HG02588 (cell line): ENCODE data around the gene OCA2.
"Not testable (repeated sequence)": the region's sequence is repeated elsewhere in the genome, so short reads cannot be mapped to it uniquely, and the experiment has no call there.

ENCODE experiments used
- ATAC-seq: cut with Tn5 transposase; IDR thresholded peaks from one replicate; pipeline ENCODE4 v1.9.1; 2021; ENCODE audit warnings: mild to moderate bottlenecking, moderate library complexity; ENCODE audit not compliant: unreplicated experiment

Gene OCA2

DNA sequence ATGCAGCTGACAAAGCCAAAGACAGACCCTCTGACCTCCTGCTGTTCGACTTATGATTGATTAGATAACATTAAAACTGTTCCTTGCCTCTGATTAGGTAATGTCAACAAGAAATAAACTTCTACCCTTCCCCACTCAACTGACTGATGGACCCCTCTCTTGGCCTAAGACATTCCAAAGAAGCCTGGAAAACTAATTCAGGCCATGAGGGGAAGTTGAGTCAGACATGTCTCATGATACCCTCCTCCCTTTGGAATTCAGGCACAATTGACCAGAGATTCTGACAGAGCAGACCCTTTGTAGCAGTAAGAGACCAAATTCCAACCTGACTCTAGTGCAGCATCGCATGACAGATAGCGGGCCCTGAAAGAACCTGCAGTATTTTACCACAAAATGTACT, 354.5 kb downstream of the OCA2 start:
- no peak for ATAC-seq

DNA sequence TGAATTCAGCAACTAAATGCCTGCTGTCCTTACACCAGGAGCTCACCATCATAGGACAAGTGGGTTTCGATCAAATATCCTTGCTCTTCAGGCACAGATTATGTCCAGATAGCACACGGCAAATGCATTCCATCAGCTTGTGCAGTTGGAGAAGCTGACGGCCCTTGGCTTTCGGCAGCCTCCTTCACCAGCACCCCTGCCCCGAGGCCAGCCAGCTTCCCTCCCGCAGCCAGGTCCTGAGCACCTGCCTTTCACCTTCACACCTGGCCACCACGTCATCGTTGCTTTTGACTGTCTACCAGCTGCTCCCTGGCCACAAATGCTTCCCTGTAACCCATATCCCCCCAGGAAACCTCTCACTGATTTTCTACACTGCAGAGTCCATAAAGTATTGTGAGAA, 355.5 kb downstream of the OCA2 start:
- no peak for ATAC-seq

DNA sequence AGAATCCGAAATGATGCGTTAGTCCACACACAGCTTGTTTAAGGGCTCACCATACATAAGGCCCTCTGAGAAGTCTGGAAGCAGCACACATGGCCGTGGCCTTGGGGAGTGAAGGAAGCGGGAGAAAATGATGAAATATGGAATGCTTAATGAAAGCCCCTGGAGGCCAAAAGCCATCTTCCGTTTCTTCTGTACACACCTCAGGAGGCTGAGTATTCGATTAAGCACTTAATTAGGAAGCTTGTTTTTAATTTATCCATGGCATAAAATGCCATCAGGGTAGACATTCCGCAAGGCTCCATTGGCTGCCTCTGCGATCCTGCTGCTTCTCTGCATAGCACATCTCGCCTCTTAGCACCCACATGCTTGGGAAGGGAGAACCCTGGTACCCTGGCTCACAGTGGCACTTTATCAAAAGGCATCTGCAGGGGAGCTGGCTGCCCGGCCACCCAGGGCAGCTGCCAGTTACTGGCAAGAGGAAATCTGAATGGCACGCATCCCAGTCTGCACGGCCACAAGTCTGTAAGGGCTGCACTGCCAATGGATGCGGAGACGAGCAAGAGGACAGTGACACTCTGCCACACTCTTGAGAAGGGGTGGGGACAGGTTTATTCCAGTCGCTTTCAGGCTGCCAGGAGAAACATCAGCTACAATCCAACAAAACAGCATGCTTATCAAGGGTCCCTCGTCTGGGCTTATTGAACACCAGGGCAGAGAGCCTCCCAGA, 356.2 kb downstream of the OCA2 start:
- ATAC-seq = no peak

DNA sequence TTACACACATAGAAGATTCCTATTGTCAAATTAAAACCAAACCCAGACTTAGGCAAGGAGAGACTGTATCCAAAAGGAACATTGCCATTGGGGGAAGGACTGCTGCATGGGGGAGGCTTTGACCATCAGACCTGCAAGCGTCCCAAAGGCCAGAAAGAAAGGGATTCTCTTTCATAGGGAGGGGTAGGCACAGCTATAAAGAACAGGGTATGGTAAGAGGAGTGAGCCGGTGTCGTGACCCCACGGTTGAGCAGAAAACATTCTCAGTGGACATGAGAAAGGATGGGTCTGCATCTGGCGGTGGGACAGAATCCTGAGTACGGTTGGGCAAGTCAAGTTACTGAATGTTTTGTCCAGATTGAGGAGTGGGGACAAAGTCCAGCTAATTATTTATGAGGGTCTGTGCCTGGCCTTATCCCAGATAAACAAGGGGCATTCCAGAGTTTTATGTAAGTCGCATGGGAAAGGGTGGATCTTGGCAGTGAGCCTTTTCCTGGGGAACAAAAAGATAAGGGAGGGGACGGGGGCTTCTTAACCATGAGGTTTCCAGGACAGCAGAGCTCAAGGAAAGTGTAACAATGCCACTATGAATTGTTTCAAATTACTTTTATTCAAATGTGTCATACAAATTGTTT, 357.8 kb downstream of the OCA2 start:
- ATAC-seq = no peak

DNA sequence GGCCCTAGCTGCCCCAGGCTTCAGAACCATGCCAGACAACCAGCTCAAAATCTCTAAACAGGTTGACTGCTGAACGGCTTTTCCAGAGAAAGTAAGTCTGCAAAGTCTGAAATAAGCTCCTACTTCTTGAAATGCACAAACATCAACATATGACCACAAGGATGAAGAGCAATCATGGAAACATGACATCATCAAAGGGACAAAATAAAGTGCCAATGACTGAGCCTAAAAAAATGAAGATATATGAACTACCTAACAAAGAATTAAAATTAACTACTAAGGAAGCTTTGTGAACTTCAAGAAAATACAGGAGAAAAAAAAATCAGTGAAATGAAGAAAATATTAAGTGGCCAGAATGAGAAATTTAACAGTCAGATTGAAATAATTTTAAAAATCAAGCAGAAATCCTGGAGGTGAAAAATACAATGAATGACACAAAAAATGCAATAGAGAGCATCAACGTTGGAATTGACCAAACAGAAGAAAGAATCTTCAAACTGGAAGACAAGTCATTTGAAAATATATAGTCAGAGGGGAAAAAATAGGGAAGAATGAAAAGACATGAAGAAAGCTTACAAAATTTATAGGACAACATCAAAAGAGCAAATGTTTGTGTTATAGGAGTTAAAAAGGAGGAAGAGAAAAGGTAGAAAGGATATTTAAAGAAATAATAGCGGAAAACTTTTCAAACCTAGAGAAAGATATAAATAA, 364.2 kb downstream of the OCA2 start:
- no peak for ATAC-seq

DNA sequence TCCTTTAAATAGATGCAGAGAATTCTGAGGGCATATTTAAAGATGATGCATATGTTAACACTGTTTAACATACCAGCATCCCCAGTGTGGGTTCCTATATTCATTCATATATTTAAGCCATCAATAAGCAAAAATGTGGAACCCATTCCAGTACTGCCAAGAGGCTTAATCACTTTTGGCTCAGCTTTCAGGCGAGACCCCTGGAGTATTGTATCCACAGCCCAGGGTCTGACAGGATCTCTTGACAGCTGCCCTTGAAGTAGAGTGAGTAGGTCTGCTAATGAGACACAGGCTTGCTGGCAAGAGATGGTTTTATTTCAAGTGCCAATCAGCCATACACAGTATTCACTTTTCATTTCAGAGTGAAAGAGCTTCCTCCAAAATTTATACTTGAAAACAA, 367.3 kb downstream of the OCA2 start:
- ATAC-seq = no peak

DNA sequence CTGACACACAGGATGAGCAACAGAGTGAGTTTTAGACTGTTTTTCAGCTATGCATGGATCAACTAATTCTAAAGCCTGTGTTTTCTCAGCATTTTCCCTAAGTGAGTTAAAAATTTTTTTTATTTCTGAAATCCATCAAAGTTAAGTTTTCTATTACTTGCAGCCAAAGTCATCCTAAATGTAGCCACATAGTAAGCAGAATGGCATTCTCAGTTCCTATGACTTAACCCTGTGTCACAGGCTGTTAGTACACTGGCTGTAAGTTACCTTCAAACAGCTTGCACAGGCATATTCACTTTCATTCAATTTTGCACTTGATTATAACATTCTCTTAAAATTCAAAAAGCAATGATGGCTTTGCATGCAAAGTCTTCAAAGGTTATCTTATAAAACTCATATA, 368.2 kb downstream of the OCA2 start:
- no peak for ATAC-seq

DNA sequence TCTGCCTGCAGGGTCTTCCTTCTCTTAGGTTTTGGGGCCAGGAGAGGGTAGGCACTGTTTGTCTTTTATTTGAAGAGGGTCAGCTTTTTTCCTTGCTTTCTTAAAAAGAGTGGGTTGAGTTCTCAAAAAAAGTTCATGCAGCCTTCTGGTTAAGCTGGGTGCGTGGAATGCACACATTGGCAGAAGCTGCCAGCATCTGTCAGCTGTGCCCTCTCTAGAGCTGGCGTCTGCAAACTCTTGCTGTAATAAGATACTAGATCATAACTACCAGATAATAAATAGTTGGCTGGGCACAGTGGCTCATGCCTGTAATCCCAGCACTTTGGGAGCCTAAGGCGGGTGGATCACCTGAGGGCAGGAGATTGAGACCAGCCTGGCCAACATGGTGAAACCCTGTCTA, 373.4 kb downstream of the OCA2 start:
- ATAC-seq = no peak

DNA sequence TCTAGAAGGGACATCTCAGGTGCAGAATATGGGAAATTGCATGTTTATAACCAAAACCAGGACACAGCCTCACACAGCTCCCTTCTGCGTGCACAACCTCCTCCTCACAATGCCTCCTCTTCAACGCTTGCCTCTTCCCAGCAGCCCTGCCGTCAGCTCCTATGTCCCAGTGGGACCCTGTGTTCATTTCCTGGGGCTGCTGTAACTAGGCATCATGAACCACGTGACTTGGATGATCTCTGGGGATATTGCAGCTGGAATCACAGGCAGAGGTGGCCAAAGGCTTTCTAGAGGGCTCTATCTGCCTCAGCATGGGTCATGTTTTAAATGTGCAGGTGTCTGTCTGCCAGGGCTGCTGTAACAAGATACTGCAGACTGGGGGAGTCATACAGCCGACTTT, 375.3 kb downstream of the OCA2 start:
- no peak for ATAC-seq

DNA sequence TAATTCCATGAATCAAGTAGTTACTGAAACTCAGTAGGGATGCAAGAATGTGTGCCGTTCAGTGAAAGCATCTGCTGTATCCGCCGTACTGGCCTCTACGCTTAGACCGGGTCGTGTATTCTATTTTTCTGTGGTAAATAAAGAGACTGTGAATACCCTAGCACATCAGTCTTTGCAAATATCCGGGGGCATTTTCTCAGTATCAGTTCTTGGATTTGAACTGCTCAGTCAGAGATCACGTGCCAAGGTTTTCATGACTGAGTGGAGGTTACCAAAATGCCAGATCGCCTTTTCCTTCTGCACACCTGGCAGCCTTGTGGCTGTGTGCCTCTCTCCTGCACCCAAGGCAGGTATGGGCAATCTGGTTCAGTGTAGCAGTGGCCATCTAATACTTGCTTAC, 377.0 kb downstream of the OCA2 start:
- ATAC-seq = no peak

DNA sequence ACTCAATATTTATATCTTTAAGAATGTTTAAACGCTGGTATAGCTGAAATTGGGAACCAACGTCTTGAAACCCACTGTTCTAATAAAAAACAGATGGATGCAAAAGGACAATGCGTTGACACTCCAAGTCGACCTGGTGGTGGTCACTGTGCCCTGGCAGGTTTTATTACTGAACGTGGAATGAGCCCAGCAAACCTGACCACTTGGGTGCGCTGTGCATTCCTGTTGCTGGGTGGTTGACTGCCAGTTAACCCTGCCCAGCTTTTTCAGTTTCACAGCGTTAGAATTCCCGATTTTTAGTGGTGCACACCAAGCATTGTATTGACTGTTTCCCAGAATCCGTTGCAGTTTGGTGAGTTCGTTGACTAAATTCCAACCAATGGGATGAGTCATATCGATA, 384.4 kb downstream of the OCA2 start:
- no peak for ATAC-seq

DNA sequence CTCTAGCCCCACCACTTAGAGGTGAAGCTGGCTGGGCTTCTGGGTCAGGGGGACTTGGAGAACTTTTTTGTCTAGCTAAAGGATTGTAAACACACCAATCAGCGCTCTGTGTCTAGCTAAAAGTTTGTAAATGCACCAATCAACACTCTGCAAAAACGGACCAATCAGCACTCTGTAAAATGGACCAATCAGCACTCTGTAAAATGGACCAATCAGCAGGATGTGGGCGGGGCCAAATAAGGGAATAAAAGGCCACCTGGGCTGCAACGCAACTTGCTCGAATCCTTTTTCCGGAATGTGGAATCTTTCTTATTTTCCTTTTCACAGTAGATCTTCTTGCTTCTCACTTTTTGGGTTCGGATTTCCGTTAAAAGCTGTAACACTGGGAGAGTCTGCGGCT, 385.3 kb downstream of the OCA2 start:
- ATAC-seq = not testable (repeated sequence)

DNA sequence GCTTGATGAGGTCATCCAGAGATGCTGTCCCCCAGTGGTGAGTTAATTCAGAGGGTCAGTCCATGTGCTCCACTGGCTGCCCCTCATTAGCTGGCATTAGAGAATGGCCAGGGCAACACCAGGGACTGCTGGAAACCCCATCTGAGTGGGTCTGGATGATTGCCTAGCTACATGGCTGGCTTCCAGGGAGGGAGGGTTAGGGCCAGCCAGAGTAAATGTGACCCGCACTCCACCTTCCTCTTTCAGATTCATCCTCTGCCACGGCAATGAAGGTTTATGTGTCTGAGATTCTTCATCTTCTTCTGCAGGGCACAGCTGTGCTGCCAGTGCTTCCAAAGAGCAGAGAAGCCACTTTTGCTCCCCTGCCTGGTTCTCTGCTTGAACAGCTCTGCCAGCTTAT, 391.9 kb downstream of the OCA2 start:
- no peak for ATAC-seq

DNA sequence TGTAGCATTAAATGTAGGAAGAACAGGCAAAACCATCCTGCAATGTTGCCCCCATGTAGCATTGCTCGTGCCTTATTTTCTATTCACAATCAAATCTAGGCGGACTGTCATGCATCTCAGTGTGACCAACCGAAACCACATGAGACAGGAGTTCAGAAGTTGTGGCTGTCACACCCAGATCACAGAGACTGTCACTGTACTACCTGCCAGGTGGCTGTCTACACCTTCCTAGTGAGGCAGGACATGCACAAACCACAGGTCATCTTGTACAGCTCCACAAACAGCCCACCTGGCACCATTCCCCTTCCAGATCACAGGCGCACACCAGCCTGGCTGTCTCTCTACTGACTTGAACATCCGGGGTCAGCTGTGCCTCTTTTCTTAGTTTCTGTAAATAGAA, 392.8 kb downstream of the OCA2 start:
- no peak for ATAC-seq

DNA sequence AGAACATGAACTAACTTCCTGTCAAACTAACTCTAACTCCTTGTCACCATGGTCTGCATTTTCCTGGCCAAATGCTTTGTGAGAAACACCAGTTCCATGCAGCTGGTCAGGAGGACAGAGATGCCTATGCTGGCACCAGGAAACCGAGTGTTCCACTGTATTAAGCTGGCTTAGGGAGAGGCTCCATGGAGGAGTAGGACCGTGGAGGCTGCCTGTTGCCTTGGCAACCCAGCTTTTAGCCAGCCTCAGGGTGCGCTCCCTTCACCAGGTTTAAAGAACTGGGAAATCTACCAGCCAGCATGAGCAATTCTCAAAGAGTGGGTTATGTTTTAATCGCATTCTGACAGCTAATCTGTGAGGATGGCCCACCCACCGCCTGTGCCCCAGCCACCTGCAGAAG, 394.1 kb downstream of the OCA2 start:
- no peak for ATAC-seq
